Psoas muscle (tissue), 8 donors: ENCODE measurements around the gene PCMTD2. TPM values are rescaled to one million over a fixed set of nuclear protein-coding genes. Genes with fewer than 3 reads are reported as not detected.

Source experiments
- ATAC-seq, 4 donors: fragments of 200-7000 bp; cut with Tn5 transposase; one replicate each; pipeline ENCODE4 v1.9.1; 2020; ENCODE audit warnings: moderate library complexity in 3 of 4, mild to moderate bottlenecking in 2 of 4
- DNase-seq, 2 donors: peaks; one replicate each; pipeline ENCODE4 v3.0.0-alpha.2; 2020
- H3K27ac ChIP-seq: fragments of 200-600 bp; one replicate; pipeline ENCODE4 v1.8.0; 2022
- H3K27me3 ChIP-seq, 3 donors: fragments of 200-600 bp in 1 of 3; one replicate each; pipeline versions ENCODE4 v1.6.1 to v1.8.0; 2013 to 2022; ENCODE audit warnings: low read length in 2 of 3, mild to moderate bottlenecking in 2 of 3, moderate library complexity in 1 of 3; ENCODE audit not compliant: insufficient read depth in 3 of 3
- H3K36me3 ChIP-seq, 2 donors: fragments of 200-600 bp in 1 of 2; one replicate each; pipeline versions ENCODE4 v1.6.1 to v1.8.0; 2013 to 2022; ENCODE audit warnings: low read depth in 1 of 2, mild to moderate bottlenecking in 1 of 2, moderate library complexity in 1 of 2; ENCODE audit not compliant: insufficient read depth in 1 of 2
- H3K4me1 ChIP-seq: fragments of 200-600 bp; one replicate; pipeline ENCODE4 v1.8.0; 2022
- H3K4me3 ChIP-seq: fragments of 200-600 bp; one replicate; pipeline ENCODE4 v1.8.0; 2022; ENCODE audit warnings: mild to moderate bottlenecking
- H3K9me3 ChIP-seq: fragments of 200-600 bp; one replicate; pipeline ENCODE4 v1.8.0; 2022
- CTCF ChIP-seq: fragments of 200-600 bp; IDR thresholded peaks from one replicate; pipeline ENCODE4 v1.8.0; 2022; ENCODE audit warnings: antibody characterized with exemption
- WGBS, 3 donors: extraction: QIAGEN DNeasy Blood & Tissue Kit; methylation state at CpG; one replicate each; pipeline versions ENCODE4 v1.1.6 to v1.1.7; 2013; 5-methylcytosine and 5-hydroxymethylcytosine counted together
- intact Hi-C, 2 donors: fragments of 100-400 bp; cut with DNase I; formaldehyde crosslinking; loops; one replicate each; pipeline versions ENCODE4 v1.11.0 to v1.14.2; 2022
- polyA plus RNA-seq, 3 donors: library from polyadenylated mRNA; stranded (reverse); fragments of 200-250 nt; gene quantifications; one replicate each; pipeline ENCODE4 v1.2.3, GENCODE V29; 2013
- total RNA-seq, 4 donors: library from RNA; stranded (reverse); fragmentation: NEBNext Ultra II Directional in 2 of 4; extraction: Animal tissue kit (Norgen Biotek cat#: 25700) in 2 of 4; gene quantifications; one replicate each; pipeline versions ENCODE4 v1.2.1 to v1.2.4, GENCODE V29; 2021 to 2023
- donor health status: healthy with polysubstance abuse.
- donor health status: DM: no; HTN: no; CAD: no; lungs with moderate emphysema.
- donor health status: Bipolar disorder and iron deficiency.
- donor health status: healthy.
- donor health status: DM: yes; HTN: yes; CAD: no.
- donor health status: DM: no; HTN: no; CAD: no.
- donor health status: DM: no; HTN: no; CAD: no.
- donor health status: DM: yes; HTN: yes; CAD: no.

PCMTD2 gene
- total and polyA plus RNA-seq, 7 donors = 11.7 to 47.3 (median 37.8) TPM

GRCh38 chr20:64241061-64241460, 14.5 kb upstream of the PCMTD2 start:
- H3K4me1 ChIP-seq = peaks cover 17% of the 10 kb centered on the region
- ATAC-seq (no peak), DNase-seq (peak in 1 of 2 donors; percentile 35)
- 79 to 81% (median 81%) methylated on average over 8 of the region's 8 CpGs for WGBS, 3 donors
- no peak for TF ChIP-seq CTCF
- intact Hi-C loops = no loop called here
- no peak overlapping the region for H3K4me3 ChIP-seq
- H3K27me3 ChIP-seq = peaks cover 0 to 4% (median 0%) of the 10 kb centered on the region in 3 donors
- no peaks in the 10 kb centered on the region for H3K9me3 ChIP-seq
- no peaks in the 10 kb centered on the region for H3K36me3 ChIP-seq
- H3K27ac ChIP-seq = no peak overlapping the region

- no peaks in the 10 kb centered on the region for H3K9me3 ChIP-seq
- TF ChIP-seq CTCF = no peak
- H3K4me1 ChIP-seq = peaks cover 16% of the 10 kb centered on the region
- 83 to 84% (median 84%) methylated on average over 19 of the region's 19 CpGs for WGBS, 3 donors
- H3K36me3 ChIP-seq = no peaks in the 10 kb centered on the region
- H3K4me3 ChIP-seq = no peak overlapping the region
- intact Hi-C loops = no loop called here
- H3K27ac ChIP-seq = no peak overlapping the region
- peaks cover 0 to 4% (median 0%) of the 10 kb centered on the region in 3 donors for H3K27me3 ChIP-seq
- DNase-seq (no peak), ATAC-seq (no peak)
These were observed 13.3 kb upstream of the PCMTD2 start for GRCh38 chr20:64242003-64242796.

GRCh38 chr20:64242797-64243475, 12.6 kb upstream of the PCMTD2 start:
- TF ChIP-seq CTCF = no peak
- no peaks in the 10 kb centered on the region for H3K36me3 ChIP-seq
- 86 to 89% (median 87%) methylated on average over 4 of the region's 4 CpGs for WGBS, 3 donors
- H3K9me3 ChIP-seq = no peaks in the 10 kb centered on the region
- no peak for ATAC-seq
- peak in 1 of 2 donors; percentile 23 for DNase-seq
- H3K27ac ChIP-seq = no peak overlapping the region
- peaks cover 9% of the 10 kb centered on the region for H3K4me1 ChIP-seq
- no peak overlapping the region for H3K4me3 ChIP-seq
- intact Hi-C loops = no loop called here
- peaks cover 0 to 4% (median 0%) of the 10 kb centered on the region in 3 donors for H3K27me3 ChIP-seq

- ATAC-seq (no peak), DNase-seq (no peak)
- H3K36me3 ChIP-seq = no peaks in the 10 kb centered on the region
- no peaks in the 10 kb centered on the region for H3K4me1 ChIP-seq
- no peaks in the 10 kb centered on the region for H3K9me3 ChIP-seq
- no peak overlapping the region for H3K27ac ChIP-seq
- H3K4me3 ChIP-seq = no peak overlapping the region
- WGBS, 3 donors = 29 to 66% (median 52%) methylated on average over 2 of the region's 2 CpGs
- peaks cover 0 to 4% (median 0%) of the 10 kb centered on the region in 3 donors for H3K27me3 ChIP-seq
- intact Hi-C loops = no loop called here
- TF ChIP-seq CTCF = no peak
These were observed 11.2 kb upstream of the PCMTD2 start for GRCh38 chr20:64244281-64244805.
